GM18909 (cell line): Measurements from ENCODE around the gene RELCH.

ENCODE experiments used
- ATAC-seq: cut with Tn5 transposase; IDR thresholded peaks from one replicate; pipeline ENCODE4 v1.9.1; 2021; ENCODE audit warnings: mild to moderate bottlenecking; ENCODE audit not compliant: unreplicated experiment, poor library complexity

RELCH gene

GRCh38 chr18:62186499-62186773 is 619 bp upstream of the RELCH start:
- no peak for ATAC-seq

- peak; percentile 13 for ATAC-seq
These were observed 772 bp downstream of the RELCH start for GRCh38 chr18:62187543-62188510.

GRCh38 chr18:62189208-62189607 is 2.2 kb downstream of the RELCH start:
- no peak for ATAC-seq

DNA sequence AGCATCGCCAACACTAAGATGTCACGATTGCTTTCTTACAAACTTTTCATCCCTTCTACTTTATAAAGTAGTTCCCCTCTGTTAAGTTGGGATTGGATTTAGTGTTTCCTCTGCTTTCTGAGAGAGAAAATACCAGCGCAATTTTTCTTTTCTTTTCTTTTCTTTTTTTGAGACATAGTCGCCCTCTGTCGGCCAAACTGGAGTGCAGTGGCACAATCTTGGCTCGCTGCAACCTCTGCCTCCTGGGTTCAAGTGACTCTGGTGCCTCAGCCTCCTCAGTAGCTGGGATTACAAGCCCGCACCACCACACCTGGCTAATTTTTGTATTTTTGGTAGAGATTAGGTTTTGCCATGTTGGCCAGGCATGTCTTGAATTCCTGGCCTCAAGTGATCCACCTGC is 9.0 kb downstream of the RELCH start:
- ATAC-seq, result no peak

GRCh38 chr18:62196980-62197379 is 9.9 kb downstream of the RELCH start:
- no peak for ATAC-seq

GRCh38 chr18:62198259-62198658 is 11.2 kb downstream of the RELCH start:
- no peak for ATAC-seq

DNA sequence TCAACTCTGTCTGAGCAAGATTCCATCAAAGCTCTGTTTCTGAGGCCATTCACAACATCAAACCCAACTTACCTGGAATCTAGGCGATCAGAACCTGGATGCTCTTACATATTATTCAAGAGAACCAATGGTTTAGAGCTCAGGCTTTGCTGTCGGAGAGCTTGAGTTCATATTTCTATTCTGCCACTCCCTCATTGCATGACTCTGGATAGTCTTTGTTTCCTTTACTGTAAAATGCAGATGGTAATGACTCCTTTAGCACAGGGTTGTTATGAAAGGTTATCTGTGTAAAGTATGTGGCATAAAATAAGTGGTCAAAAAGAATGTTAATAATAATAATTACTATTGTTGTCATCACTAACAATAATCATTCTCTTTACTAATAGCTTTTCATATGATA is 12.6 kb downstream of the RELCH start:
- no peak for ATAC-seq

DNA sequence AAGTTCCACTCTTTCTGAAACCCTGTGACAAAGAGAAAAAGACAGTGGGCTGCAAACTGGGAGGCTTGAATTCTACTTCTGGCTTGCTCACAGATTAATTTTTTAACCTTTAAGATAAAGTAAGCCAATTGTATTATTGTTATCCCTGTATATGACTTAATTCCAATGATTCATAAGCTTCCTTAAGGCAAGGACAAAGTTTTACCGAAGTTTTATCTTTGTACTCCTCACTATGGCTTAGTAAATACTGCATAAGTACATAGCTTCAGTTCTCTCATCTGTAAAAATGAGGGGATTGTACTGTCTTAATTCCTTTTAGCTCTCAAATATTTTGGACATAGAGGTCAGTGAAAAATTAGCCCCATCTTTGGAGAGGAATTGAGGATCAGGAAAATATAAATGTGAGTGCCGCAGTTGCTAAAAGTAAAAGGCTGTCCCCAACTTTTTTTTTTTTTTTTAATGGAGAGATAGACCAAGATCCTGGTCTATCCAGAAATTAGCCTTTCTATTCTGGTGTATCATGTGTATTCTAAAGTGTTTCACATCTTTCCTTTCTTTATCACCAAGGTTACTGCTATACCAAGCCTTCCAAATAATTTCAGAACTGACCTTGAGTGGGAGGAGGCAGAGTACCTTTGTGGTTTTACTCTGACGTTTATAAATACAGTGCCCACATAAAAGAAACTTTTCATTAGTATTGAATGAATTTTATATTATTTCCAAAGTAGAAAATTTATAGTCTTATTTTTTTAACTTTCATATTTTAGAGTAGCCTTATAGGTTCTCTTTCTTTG is 13.3 kb downstream of the RELCH start:
- ATAC-seq, result no peak

DNA sequence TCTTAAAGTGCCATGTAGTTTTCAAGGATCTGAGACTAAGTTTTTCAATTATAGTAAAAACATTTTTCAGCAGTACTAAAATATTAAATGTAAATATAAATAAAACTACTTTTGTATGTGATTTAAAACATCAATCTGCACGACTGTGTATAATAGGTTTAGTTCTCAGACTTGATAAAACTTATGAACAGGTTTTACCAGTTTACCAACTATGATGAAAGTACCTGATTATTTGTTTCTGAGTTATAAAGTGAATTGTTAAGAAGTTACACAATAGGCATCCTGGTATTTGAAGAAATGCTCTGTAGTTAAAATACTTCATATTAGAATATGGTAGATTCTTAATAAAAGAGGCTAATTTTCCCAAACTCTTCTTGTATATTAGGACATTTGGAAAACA is 14.8 kb downstream of the RELCH start:
- ATAC-seq, result no peak

DNA sequence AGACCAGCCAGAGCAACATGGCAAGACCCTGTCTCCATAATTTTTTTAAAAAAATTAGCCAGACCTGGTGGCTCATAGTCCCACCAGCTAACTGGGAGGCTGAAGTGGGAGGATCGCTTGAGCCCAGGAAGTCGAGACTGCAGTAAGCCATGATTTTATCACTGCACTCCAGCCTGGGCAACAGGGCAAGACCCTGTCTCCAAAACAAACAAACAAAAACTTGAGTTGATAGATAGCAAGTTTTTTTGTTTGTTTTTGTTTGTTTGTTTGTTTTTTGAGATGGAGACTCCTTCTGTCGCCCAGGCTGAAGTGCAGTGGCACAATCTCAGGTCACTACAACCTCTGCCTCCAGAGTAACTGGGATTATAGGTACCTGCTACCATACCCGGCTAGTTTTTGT is 18.8 kb downstream of the RELCH start:
- no peak for ATAC-seq

DNA sequence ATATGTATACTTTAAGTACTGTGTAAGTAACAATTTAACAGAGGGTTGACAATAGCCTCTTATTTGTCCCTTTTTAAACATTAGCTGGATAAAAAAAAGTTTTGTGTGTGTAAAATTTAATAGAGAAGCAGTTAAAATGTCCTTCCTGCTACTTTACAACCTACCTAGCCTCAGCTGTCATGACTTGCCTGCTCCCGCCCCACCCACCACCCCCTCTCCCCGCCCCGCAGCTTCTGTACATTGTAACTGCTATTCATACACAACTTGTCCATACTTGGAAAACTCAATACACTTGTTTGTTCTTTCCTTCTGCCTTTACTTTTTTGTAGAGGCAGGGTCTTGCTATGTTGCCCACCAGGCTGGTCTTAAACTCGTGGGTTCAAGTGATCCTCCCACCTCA is 19.5 kb downstream of the RELCH start:
- no peak for ATAC-seq

DNA sequence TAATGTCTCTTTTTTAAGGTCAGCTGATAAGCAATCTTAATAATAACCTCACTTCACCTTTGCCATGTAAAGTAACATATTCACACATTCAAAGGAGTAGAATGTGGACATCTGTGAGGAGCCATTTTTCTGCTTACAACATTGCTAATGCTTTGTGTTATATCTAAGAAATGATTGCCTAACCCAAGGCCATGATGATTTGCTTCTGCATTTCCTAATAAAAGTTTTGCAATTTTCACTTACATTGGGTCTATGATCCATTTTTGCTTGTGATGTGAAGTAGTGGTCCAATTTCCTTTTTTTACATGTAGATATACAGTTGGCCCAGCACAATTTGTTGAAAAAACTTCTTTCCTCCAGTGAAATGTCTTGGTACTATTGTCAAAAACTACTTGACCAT is 22.0 kb downstream of the RELCH start:
- no peak for ATAC-seq

- ATAC-seq, result no peak
These were observed 23.1 kb downstream of the RELCH start for GRCh38 chr18:62210138-62210537.

- no peak for ATAC-seq
These were observed 24.3 kb downstream of the RELCH start for GRCh38 chr18:62211325-62211828.

DNA sequence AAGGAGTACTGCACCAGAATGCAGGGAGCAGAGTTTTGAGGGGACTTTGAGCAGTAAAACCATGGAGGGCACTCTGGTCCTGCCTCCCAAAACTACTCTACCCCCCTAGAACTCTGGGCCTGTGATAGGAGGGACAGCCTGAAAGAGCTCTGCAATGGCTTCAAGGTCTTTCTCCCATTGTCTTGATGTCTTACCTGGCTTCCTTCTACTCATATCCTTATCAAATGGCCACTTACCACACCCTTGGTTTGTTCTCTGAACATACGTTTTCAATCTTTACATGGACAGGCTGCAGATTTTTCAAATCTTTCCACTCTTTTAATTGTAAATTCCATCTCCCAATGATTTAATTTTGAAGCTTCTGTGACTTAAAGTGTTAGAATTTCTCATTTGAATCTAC is 27.7 kb downstream of the RELCH start:
- ATAC-seq, result no peak

- ATAC-seq, result no peak
These were observed 37.2 kb downstream of the RELCH start for GRCh38 chr18:62224229-62224628.

- no peak for ATAC-seq
These were observed 39.0 kb downstream of the RELCH start for GRCh38 chr18:62226047-62226446.

GRCh38 chr18:62236252-62236651 is 49.2 kb downstream of the RELCH start:
- no peak for ATAC-seq

GRCh38 chr18:62239475-62239874 is 52.4 kb downstream of the RELCH start:
- ATAC-seq, result no peak

DNA sequence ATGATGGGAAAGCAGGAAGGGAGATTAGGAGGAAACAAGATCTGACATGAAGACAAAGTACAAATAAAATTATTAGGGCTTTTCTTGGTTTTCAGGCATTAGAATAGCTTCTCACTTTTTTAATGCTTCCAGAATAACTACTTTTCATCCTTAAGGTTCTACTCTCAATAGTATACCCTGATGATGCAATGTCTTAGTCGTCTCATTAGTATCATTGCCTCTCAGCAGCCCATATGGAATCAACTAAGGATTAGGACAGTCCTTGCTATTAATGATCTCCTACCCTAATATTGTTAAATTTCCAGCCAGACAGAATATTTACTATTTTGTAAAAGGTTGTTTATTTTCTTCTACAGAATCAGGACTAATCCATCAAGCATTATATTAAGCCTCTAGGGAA is 55.9 kb downstream of the RELCH start:
- ATAC-seq, result no peak

GRCh38 chr18:62245177-62245576 is 58.1 kb downstream of the RELCH start:
- ATAC-seq, result no peak
